WTC11 (cell line): ENCODE data around the gene DAG1. TPM values are rescaled to one million over a fixed set of nuclear protein-coding genes. Genes with fewer than 3 reads are reported as not detected.
A peak's percentile ranks its signal among the peaks of the same experiment; 100 is the strongest.

Experiments
- ATAC-seq: fragments of 200-7000 bp; cut with Tn5 transposase; 2 replicates; pipeline ENCODE4 v1.10.0; 2021; ENCODE audit warnings: mild to moderate bottlenecking, moderate library complexity
- CTCF ChIA-PET: fragments of 300-600 bp; sonication (Branson Sonifier 250); formaldehyde crosslinking; loops from one replicate; lab custom pipeline; 2021; ENCODE audit warnings: antibody characterized with exemption; lab: Charles Lee
- POLR2A ChIA-PET: fragments of 350-600 bp; sonication (Branson Sonifier 250); formaldehyde crosslinking; loops from one replicate; lab custom pipeline; 2021; ENCODE audit warnings: antibody characterized with exemption; lab: Charles Lee
- DNase-seq: peaks from one replicate; pipeline ENCODE4 v3.0.0; 2021; ENCODE audit warnings: low spot score
- H3K27ac Mint-ChIP-seq: 2 replicates; pipeline ENCODE4 v1.8.0; 2021; ENCODE audit warnings: mixed read lengths
- H3K27me3 Mint-ChIP-seq: 2 replicates; pipeline ENCODE4 v1.8.0; 2021; ENCODE audit warnings: low read depth, mild to moderate bottlenecking, moderate library complexity, mixed read lengths
- H3K36me3 Mint-ChIP-seq: 2 replicates; pipeline ENCODE4 v1.8.0; 2021; ENCODE audit warnings: mixed read lengths
- H3K4me1 Mint-ChIP-seq: 2 replicates; pipeline ENCODE4 v1.8.0; 2022; ENCODE audit warnings: mixed read lengths
- H3K4me3 Mint-ChIP-seq: 2 replicates; pipeline ENCODE4 v1.8.0; 2021; ENCODE audit warnings: mild to moderate bottlenecking, moderate library complexity, mixed read lengths
- H3K9me3 Mint-ChIP-seq: 2 replicates; pipeline ENCODE4 v1.8.0; 2021; ENCODE audit warnings: mixed read lengths
- ATF1 ChIP-seq: sonication (generic); formaldehyde crosslinking; IDR thresholded peaks from 2 replicates; pipeline ENCODE4 v1.8.1; 2023; ENCODE audit warnings: mild to moderate bottlenecking, moderate library complexity, missing genetic modification reagents
- CBFB ChIP-seq: sonication (generic); formaldehyde crosslinking; IDR thresholded peaks from 2 replicates; pipeline ENCODE4 v1.8.1; 2022; ENCODE audit warnings: mild to moderate bottlenecking, low read depth, missing genetic modification reagents
- CREB1 ChIP-seq: sonication (generic); formaldehyde crosslinking; IDR thresholded peaks from 2 replicates; pipeline ENCODE4 v1.8.0; 2023; ENCODE audit warnings: mild to moderate bottlenecking, missing genetic modification reagents
- E2F5 ChIP-seq: sonication (generic); formaldehyde crosslinking; IDR thresholded peaks from 2 replicates; pipeline ENCODE4 v1.8.1; 2022; ENCODE audit warnings: mild to moderate bottlenecking, moderate library complexity, missing genetic modification reagents
- FOXK1 ChIP-seq: sonication (generic); formaldehyde crosslinking; IDR thresholded peaks from 2 replicates; pipeline ENCODE4 v1.8.0; 2022; ENCODE audit warnings: mild to moderate bottlenecking, moderate library complexity, missing genetic modification reagents
- FOXP1 ChIP-seq: sonication (generic); formaldehyde crosslinking; IDR thresholded peaks from 2 replicates; pipeline ENCODE4 v1.8.0; 2022; ENCODE audit warnings: missing genetic modification reagents, mild to moderate bottlenecking, moderate library complexity, borderline replicate concordance
- JUN ChIP-seq: sonication (generic); formaldehyde crosslinking; IDR thresholded peaks from 2 replicates; pipeline ENCODE4 v1.8.0; 2023; ENCODE audit warnings: mild to moderate bottlenecking, missing genetic modification reagents
- MYBL2 ChIP-seq: sonication (generic); formaldehyde crosslinking; IDR thresholded peaks from 2 replicates; pipeline ENCODE4 v1.8.1; 2023; ENCODE audit warnings: mild to moderate bottlenecking, moderate library complexity, missing genetic modification reagents
- NR2C2 ChIP-seq: sonication (generic); formaldehyde crosslinking; IDR thresholded peaks from 2 replicates; pipeline ENCODE4 v1.8.0; 2022; ENCODE audit warnings: mild to moderate bottlenecking, missing genetic modification reagents
- OVOL2 ChIP-seq: fragments of 250-450 bp; sonication (Bioruptor Pico); IDR thresholded peaks from 2 replicates; pipeline ENCODE4 v1.9.0; 2021; ENCODE audit warnings: mild to moderate bottlenecking, borderline replicate concordance
- PRDM15 ChIP-seq: sonication (generic); formaldehyde crosslinking; IDR thresholded peaks from 2 replicates; pipeline ENCODE4 v1.8.0; 2022; ENCODE audit warnings: missing genetic modification reagents
- RELA ChIP-seq: sonication (generic); formaldehyde crosslinking; IDR thresholded peaks from 2 replicates; pipeline ENCODE4 v1.8.1; 2022; ENCODE audit warnings: missing genetic modification reagents, mild to moderate bottlenecking, borderline replicate concordance
- SMAD4 ChIP-seq: sonication (generic); formaldehyde crosslinking; IDR thresholded peaks from 2 replicates; pipeline ENCODE4 v1.8.0; 2022; ENCODE audit warnings: mild to moderate bottlenecking, missing genetic modification reagents
- SP1 ChIP-seq: sonication (generic); formaldehyde crosslinking; conservative IDR thresholded peaks from 2 replicates; pipeline ENCODE4 v1.8.1; 2022; ENCODE audit warnings: missing genetic modification reagents
- ZNF423 ChIP-seq: fragments of 250-450 bp; sonication (Bioruptor Pico); IDR thresholded peaks from 2 replicates; pipeline ENCODE4 v2.1.2; 2022; ENCODE audit warnings: mild to moderate bottlenecking, moderate library complexity
- ZNF425 ChIP-seq: fragments of 250-450 bp; sonication (Bioruptor Pico); conservative IDR thresholded peaks from 2 replicates; pipeline ENCODE4 v1.9.0; 2021; ENCODE audit warnings: mild to moderate bottlenecking
- total RNA-seq: library from RNA; stranded (reverse); gene quantifications from 3 replicates; pipeline ENCODE4 v1.2.3, GENCODE V29; 2021
- TF ChIP-seq, protein P1 (sequence below): sonication (generic); formaldehyde crosslinking; IDR thresholded peaks from 2 replicates; pipeline ENCODE4 v1.8.1; 2023; ENCODE audit warnings: mild to moderate bottlenecking, missing genetic modification reagents, moderate library complexity
- TF ChIP-seq, protein P2 (sequence below): fragments of 250-450 bp; sonication (Bioruptor Pico); IDR thresholded peaks from 2 replicates; pipeline ENCODE4 v1.9.0; 2021; ENCODE audit warnings: mild to moderate bottlenecking, borderline replicate concordance
- TF ChIP-seq, protein P3 (sequence below): sonication (generic); formaldehyde crosslinking; IDR thresholded peaks from 2 replicates; pipeline ENCODE4 v1.8.0; 2023; ENCODE audit warnings: missing genetic modification reagents, mild to moderate bottlenecking, borderline replicate concordance

Gene DAG1
- total RNA-seq, 1 experiment from 2014 or later = 115 TPM

GRCh38 chr3:49554633-49555265, 84.7 kb downstream of the DAG1 start:
- peaks cover 25% of the 10 kb centered on the region for H3K27me3 Mint-ChIP-seq
- ChIA-PET CTCF (interaction anchor here (0.7 to 5.3 kb wide), 8 partner anchors 9 to 548 kb away, joined by 3 to 70 read pairs (median 6); partner anchors contain the start of gene WDR6), POLR2A (interaction anchor here (1.2 to 2.3 kb wide), 2 partner anchors 15 to 214 kb away, joined by 3 to 14 read pairs; partner anchors contain the start of gene USP4)
- H3K9me3 Mint-ChIP-seq = peaks cover 7% of the 10 kb centered on the region
- H3K27ac Mint-ChIP-seq = no peak overlapping the region
- peak overlapping the region; percentile 72 for H3K4me3 Mint-ChIP-seq
- peak; percentile 72 for DNase-seq
- ATAC-seq = peak; percentile 66
- H3K4me1 Mint-ChIP-seq = peaks cover 17% of the 10 kb centered on the region
- no peaks in the 10 kb centered on the region for H3K36me3 Mint-ChIP-seq
- TF ChIP-seq E2F5 (0 out of 2 replicates have a peak, but pooled peaks have one; percentile 35), RELA (peak; percentile 54; the same call in 1 of the 2 replicates), SP1 (peak; percentile 40; the same call in 1 of the 2 replicates), NR2C2 (CRISPR knock-in tag) (peak; percentile 11), JUN (CRISPR knock-in tag) (peak; percentile 96), OVOL2 (no peak), MYBL2 (CRISPR knock-in tag) (0 out of 2 replicates have a peak, but pooled peaks have one; percentile 72), ZNF423 (CRISPR knock-in tag) (no peak), ATF1 (peak; percentile 73; the same call in 1 of the 2 replicates), SMAD4 (CRISPR knock-in tag) (peak; percentile 77; the same call in 1 of the 2 replicates), CBFB (CRISPR knock-in tag) (no peak), PRDM15 (CRISPR knock-in tag) (no peak), ZNF425 (no peak), FOXP1 (peak; percentile 79; the same call in 1 of the 2 replicates), CREB1 (CRISPR knock-in tag) (0 out of 2 replicates have a peak, but pooled peaks have one; percentile 26), FOXK1 (peak; percentile 24)
- TF ChIP-seq, protein P1, sequence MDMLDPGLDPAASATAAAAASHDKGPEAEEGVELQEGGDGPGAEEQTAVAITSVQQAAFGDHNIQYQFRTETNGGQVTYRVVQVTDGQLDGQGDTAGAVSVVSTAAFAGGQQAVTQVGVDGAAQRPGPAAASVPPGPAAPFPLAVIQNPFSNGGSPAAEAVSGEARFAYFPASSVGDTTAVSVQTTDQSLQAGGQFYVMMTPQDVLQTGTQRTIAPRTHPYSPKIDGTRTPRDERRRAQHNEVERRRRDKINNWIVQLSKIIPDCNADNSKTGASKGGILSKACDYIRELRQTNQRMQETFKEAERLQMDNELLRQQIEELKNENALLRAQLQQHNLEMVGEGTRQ (CRISPR knock-in tag) = no peak
- TF ChIP-seq, protein P2, sequence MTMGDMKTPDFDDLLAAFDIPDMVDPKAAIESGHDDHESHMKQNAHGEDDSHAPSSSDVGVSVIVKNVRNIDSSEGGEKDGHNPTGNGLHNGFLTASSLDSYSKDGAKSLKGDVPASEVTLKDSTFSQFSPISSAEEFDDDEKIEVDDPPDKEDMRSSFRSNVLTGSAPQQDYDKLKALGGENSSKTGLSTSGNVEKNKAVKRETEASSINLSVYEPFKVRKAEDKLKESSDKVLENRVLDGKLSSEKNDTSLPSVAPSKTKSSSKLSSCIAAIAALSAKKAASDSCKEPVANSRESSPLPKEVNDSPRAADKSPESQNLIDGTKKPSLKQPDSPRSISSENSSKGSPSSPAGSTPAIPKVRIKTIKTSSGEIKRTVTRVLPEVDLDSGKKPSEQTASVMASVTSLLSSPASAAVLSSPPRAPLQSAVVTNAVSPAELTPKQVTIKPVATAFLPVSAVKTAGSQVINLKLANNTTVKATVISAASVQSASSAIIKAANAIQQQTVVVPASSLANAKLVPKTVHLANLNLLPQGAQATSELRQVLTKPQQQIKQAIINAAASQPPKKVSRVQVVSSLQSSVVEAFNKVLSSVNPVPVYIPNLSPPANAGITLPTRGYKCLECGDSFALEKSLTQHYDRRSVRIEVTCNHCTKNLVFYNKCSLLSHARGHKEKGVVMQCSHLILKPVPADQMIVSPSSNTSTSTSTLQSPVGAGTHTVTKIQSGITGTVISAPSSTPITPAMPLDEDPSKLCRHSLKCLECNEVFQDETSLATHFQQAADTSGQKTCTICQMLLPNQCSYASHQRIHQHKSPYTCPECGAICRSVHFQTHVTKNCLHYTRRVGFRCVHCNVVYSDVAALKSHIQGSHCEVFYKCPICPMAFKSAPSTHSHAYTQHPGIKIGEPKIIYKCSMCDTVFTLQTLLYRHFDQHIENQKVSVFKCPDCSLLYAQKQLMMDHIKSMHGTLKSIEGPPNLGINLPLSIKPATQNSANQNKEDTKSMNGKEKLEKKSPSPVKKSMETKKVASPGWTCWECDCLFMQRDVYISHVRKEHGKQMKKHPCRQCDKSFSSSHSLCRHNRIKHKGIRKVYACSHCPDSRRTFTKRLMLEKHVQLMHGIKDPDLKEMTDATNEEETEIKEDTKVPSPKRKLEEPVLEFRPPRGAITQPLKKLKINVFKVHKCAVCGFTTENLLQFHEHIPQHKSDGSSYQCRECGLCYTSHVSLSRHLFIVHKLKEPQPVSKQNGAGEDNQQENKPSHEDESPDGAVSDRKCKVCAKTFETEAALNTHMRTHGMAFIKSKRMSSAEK = no peak
- TF ChIP-seq, protein P3, sequence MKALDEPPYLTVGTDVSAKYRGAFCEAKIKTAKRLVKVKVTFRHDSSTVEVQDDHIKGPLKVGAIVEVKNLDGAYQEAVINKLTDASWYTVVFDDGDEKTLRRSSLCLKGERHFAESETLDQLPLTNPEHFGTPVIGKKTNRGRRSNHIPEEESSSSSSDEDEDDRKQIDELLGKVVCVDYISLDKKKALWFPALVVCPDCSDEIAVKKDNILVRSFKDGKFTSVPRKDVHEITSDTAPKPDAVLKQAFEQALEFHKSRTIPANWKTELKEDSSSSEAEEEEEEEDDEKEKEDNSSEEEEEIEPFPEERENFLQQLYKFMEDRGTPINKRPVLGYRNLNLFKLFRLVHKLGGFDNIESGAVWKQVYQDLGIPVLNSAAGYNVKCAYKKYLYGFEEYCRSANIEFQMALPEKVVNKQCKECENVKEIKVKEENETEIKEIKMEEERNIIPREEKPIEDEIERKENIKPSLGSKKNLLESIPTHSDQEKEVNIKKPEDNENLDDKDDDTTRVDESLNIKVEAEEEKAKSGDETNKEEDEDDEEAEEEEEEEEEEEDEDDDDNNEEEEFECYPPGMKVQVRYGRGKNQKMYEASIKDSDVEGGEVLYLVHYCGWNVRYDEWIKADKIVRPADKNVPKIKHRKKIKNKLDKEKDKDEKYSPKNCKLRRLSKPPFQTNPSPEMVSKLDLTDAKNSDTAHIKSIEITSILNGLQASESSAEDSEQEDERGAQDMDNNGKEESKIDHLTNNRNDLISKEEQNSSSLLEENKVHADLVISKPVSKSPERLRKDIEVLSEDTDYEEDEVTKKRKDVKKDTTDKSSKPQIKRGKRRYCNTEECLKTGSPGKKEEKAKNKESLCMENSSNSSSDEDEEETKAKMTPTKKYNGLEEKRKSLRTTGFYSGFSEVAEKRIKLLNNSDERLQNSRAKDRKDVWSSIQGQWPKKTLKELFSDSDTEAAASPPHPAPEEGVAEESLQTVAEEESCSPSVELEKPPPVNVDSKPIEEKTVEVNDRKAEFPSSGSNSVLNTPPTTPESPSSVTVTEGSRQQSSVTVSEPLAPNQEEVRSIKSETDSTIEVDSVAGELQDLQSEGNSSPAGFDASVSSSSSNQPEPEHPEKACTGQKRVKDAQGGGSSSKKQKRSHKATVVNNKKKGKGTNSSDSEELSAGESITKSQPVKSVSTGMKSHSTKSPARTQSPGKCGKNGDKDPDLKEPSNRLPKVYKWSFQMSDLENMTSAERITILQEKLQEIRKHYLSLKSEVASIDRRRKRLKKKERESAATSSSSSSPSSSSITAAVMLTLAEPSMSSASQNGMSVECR = peak; percentile 86; the same call in 1 of the 2 replicates
